Parietal lobe (tissue), 2 donors: Measurements from ENCODE around the gene REM2. TPM values are rescaled to one million over a fixed set of nuclear protein-coding genes. Genes with fewer than 3 reads are reported as not detected.

Experiments used
- small RNA-seq: library from RNA; depleted of rRNA; stranded (forward); fragments of <200 nt; gene quantifications from one replicate; pipeline ENCODE3, GENCODE V24; 2014; ENCODE audit warnings: low replicate concordance
- total RNA-seq: library from RNA; depleted of rRNA; stranded (reverse); fragments of >200 nt; gene quantifications from one replicate; pipeline ENCODE4 v1.2.3, GENCODE V29; 2014

REM2 gene
- 1.9 TPM for total RNA-seq

GRCh38 chr14:22883173-22883976 lies at the start of gene REM2:
Gene REM2, plus strand, starts transcription at chr14:22883222. Its CDS starts 66 bp downstream, at chr14:22883288.

GRCh38 chr14:22836301-22837113 lies 46.5 kb upstream of the REM2 start, which contains the start of gene MMP14:
Gene MMP14, plus strand, starts transcription at chr14:22836585. Its CDS starts 233 bp downstream, at chr14:22836818.

GRCh38 chr14:22871224-22872032 lies 11.6 kb upstream of the REM2 start, which contains the start of gene LRP10:
Gene LRP10, plus strand, starts transcription at chr14:22871740. Its CDS starts 564 bp downstream, at chr14:22872304.

GRCh38 chr14:22918804-22919600 lies 36.0 kb downstream of the REM2 start, which contains the start of gene RBM23:
Gene RBM23, minus strand, starts transcription at chr14:22919149.

GRCh38 chr14:22929104-22929960 lies 46.3 kb downstream of the REM2 start, which contains the start of gene PRMT5:
Gene PRMT5, minus strand, starts transcription at chr14:22929376. Its CDS starts 15 bp downstream, at chr14:22929361.

Small RNA genes lying within 50 kb of the gene (small RNA-seq; reads per million reads assigned to genes)
- not detected for gene RF00019

Other genes starting within 250 kb of the REM2 start
- not detected for gene OR6J1, start 238.9 kb upstream of the REM2 start, total RNA-seq
- gene OXA1L, start 116.5 kb upstream of the REM2 start, total RNA-seq, result 46.0 TPM
- gene SLC7A7, start 67.8 kb upstream of the REM2 start, total RNA-seq, result 2.8 TPM
- gene MRPL52, start 53.3 kb upstream of the REM2 start, total RNA-seq, result 18.2 TPM
- 8.5 TPM for gene MMP14, start 46.6 kb upstream of the REM2 start, total RNA-seq
- gene LRP10, start 11.5 kb upstream of the REM2 start, total RNA-seq, result 4.1 TPM
- gene RBM23, start 35.9 kb downstream of the REM2 start, total RNA-seq, result 66.0 TPM
- gene PRMT5, start 46.2 kb downstream of the REM2 start, total RNA-seq, result 46.6 TPM
- gene HAUS4, start 73.9 kb downstream of the REM2 start, total RNA-seq, result 27.2 TPM
- gene AJUBA, start 99.3 kb downstream of the REM2 start, total RNA-seq, result 4.7 TPM
- gene C14orf93, start 126.9 kb downstream of the REM2 start, total RNA-seq, result 6.3 TPM
- 127 TPM for gene PSMB5, start 151.7 kb downstream of the REM2 start, total RNA-seq
- not detected for gene PSMB11, start 159.0 kb downstream of the REM2 start, total RNA-seq
- gene CDH24, start 174.3 kb downstream of the REM2 start, total RNA-seq, result 22.5 TPM
- gene ACIN1, start 211.9 kb downstream of the REM2 start, total RNA-seq, result 161 TPM
- gene C14orf119, start 212.3 kb downstream of the REM2 start, total RNA-seq, result 14.4 TPM
- not detected for gene CIROP, start 221.8 kb downstream of the REM2 start, total RNA-seq
- gene CEBPE, start 236.0 kb downstream of the REM2 start, total RNA-seq, result not detected